Astrocyte (in vitro differentiated cells and primary cell): Measurements from ENCODE around the gene RNF123. TPM values are rescaled to one million over a fixed set of nuclear protein-coding genes. Genes with fewer than 3 reads are reported as not detected.

Source experiments
- DNase-seq: peaks from one replicate; pipeline ENCODE4 v3.0.0-alpha.2; 2010; ENCODE audit warnings: low read depth
- FAIRE-seq: peaks from 2 replicates; lab custom pipeline; 2011; peaks lifted over from hg19 to GRCh38; lab: Jason Lieb, UNC
- H2AFZ ChIP-seq: 2 replicates; pipeline ENCODE4 v1.6.0; 2012; ENCODE audit warnings: low read depth, low read length, inconsistent platforms
- H3K27ac ChIP-seq: 2 replicates; pipeline ENCODE4 v1.5.1; 2011; ENCODE audit warnings: low read depth, low read length, inconsistent platforms
- H3K27me3 ChIP-seq: 2 replicates; pipeline ENCODE4 v1.6.0; 2011; ENCODE audit warnings: low read length, inconsistent platforms; ENCODE audit not compliant: insufficient read depth
- H3K36me3 ChIP-seq: 2 replicates; pipeline ENCODE4 v1.5.1; 2011; ENCODE audit warnings: low read length, inconsistent platforms; ENCODE audit not compliant: insufficient read depth
- H3K4me1 ChIP-seq: 2 replicates; pipeline ENCODE4 v1.5.1; 2011; ENCODE audit warnings: low read length, inconsistent platforms; ENCODE audit not compliant: insufficient read depth
- H3K4me2 ChIP-seq: 2 replicates; pipeline ENCODE4 v1.6.0; 2012; ENCODE audit warnings: low read length, inconsistent platforms
- H3K4me3 ChIP-seq: 2 replicates; pipeline ENCODE4 v1.5.1; 2011; ENCODE audit warnings: low read depth, mild to moderate bottlenecking, low read length, inconsistent platforms; ENCODE audit not compliant: insufficient read depth
- H3K79me2 ChIP-seq: 2 replicates; pipeline ENCODE4 v1.6.0; 2012; ENCODE audit warnings: mild to moderate bottlenecking, low read length, inconsistent platforms; ENCODE audit not compliant: insufficient read depth
- H3K9ac ChIP-seq: 2 replicates; pipeline ENCODE4 v1.6.0; 2012; ENCODE audit warnings: mild to moderate bottlenecking, low read length, inconsistent platforms
- H3K9me3 ChIP-seq: 2 replicates; pipeline ENCODE4 v1.5.1; 2012; ENCODE audit warnings: low read depth, mild to moderate bottlenecking, low read length, inconsistent platforms; ENCODE audit not compliant: insufficient read depth
- H4K20me1 ChIP-seq: 2 replicates; pipeline ENCODE4 v1.6.0; 2012; ENCODE audit warnings: low read length, inconsistent platforms; ENCODE audit not compliant: insufficient read depth
- H3K27ac Mint-ChIP-seq: one replicate; pipeline ENCODE4 v1.8.0; 2021; ENCODE audit warnings: mild to moderate bottlenecking, mixed read lengths; ENCODE audit not compliant: unreplicated experiment
- H3K27me3 Mint-ChIP-seq: one replicate; pipeline ENCODE4 v1.8.0; 2021; ENCODE audit warnings: low read depth, mixed read lengths; ENCODE audit not compliant: unreplicated experiment
- H3K36me3 Mint-ChIP-seq: one replicate; pipeline ENCODE4 v1.8.0; 2021; ENCODE audit warnings: low read depth, mixed read lengths; ENCODE audit not compliant: unreplicated experiment
- H3K4me1 Mint-ChIP-seq: one replicate; pipeline ENCODE4 v1.8.0; 2021; ENCODE audit warnings: low read depth, mixed read lengths; ENCODE audit not compliant: unreplicated experiment
- H3K4me3 Mint-ChIP-seq: one replicate; pipeline ENCODE4 v1.8.0; 2021; ENCODE audit warnings: mild to moderate bottlenecking, moderate library complexity, mixed read lengths; ENCODE audit not compliant: unreplicated experiment
- H3K9me3 Mint-ChIP-seq: one replicate; pipeline ENCODE4 v1.8.0; 2021; ENCODE audit warnings: mild to moderate bottlenecking, mixed read lengths; ENCODE audit not compliant: unreplicated experiment
- CTCF ChIP-seq: IDR thresholded peaks from 2 replicates; pipeline ENCODE4 v1.5.1; 2011; ENCODE audit warnings: low read depth, mild to moderate bottlenecking, inconsistent platforms, low read length, moderate library complexity; ENCODE audit not compliant: insufficient read depth
- EZH2 ChIP-seq: IDR thresholded peaks from 2 replicates; pipeline ENCODE4 v1.6.1; 2012; ENCODE audit warnings: mild to moderate bottlenecking, low read length, inconsistent platforms; ENCODE audit not compliant: insufficient read depth
- total RNA-seq: library from RNA; stranded (reverse); gene quantifications from 2 replicates; pipeline ENCODE4 v1.2.1, GENCODE V29; 2021

Gene RNF123
- total RNA-seq, 1 donor from 2014 or later = 40.9 TPM

GRCh38 chr3:49738067-49738713, 48.8 kb downstream of the RNF123 start:
- Histone ChIP-seq H3K79me2 (peaks cover 19% of the 10 kb centered on the region), H3K4me3 (no peak overlapping the region), H3K9me3 (no peaks in the 10 kb centered on the region), H3K27me3 (no peaks in the 10 kb centered on the region), H2AFZ (no peak overlapping the region), H3K4me1 (no peaks in the 10 kb centered on the region), H3K36me3 (peaks cover 13% of the 10 kb centered on the region), H3K9ac (no peak overlapping the region), H4K20me1 (peaks cover 4% of the 10 kb centered on the region), H3K4me2 (no peak overlapping the region), H3K27ac (no peak overlapping the region)
- Mint-ChIP-seq H3K4me3 (no peak overlapping the region), H3K4me1 (no peaks in the 10 kb centered on the region), H3K36me3 (peaks cover 25% of the 10 kb centered on the region), H3K27ac (no peak overlapping the region), H3K27me3 (no peaks in the 10 kb centered on the region), H3K9me3 (no peaks in the 10 kb centered on the region)
- no peak for DNase-seq
- no peak for TF ChIP-seq CTCF
- TF ChIP-seq EZH2 = no peak
- no peak for FAIRE-seq

- H3K36me3 Mint-ChIP-seq = peaks cover 17% of the 10 kb centered on the region
- H3K9ac ChIP-seq = no peak overlapping the region
- no peaks in the 10 kb centered on the region for H3K4me1 ChIP-seq
- peaks cover 6% of the 10 kb centered on the region for H3K36me3 ChIP-seq
- no peak overlapping the region for H2AFZ ChIP-seq
- H3K27me3 ChIP-seq = no peaks in the 10 kb centered on the region
- no peaks in the 10 kb centered on the region for H3K9me3 ChIP-seq
- FAIRE-seq (no peak), DNase-seq (no peak)
- H3K27ac Mint-ChIP-seq = no peak overlapping the region
- H3K4me3 Mint-ChIP-seq = no peak overlapping the region
- peaks cover 4% of the 10 kb centered on the region for H3K4me1 Mint-ChIP-seq
- H3K9me3 Mint-ChIP-seq = no peaks in the 10 kb centered on the region
- H3K79me2 ChIP-seq = peaks cover 26% of the 10 kb centered on the region
- no peaks in the 10 kb centered on the region for H3K27me3 Mint-ChIP-seq
- no peak overlapping the region for H3K27ac ChIP-seq
- no peak overlapping the region for H3K4me3 ChIP-seq
- TF ChIP-seq CTCF = no peak
- no peak for TF ChIP-seq EZH2
- H4K20me1 ChIP-seq = peaks cover 4% of the 10 kb centered on the region
- no peak overlapping the region for H3K4me2 ChIP-seq
These were observed 51.1 kb downstream of the RNF123 start for GRCh38 chr3:49740427-49740826.

- H3K9ac ChIP-seq = no peak overlapping the region
- H3K79me2 ChIP-seq = peaks cover 56% of the 10 kb centered on the region
- H3K4me3 ChIP-seq = no peak overlapping the region
- H3K27ac ChIP-seq = peak overlapping the region; percentile 28
- H3K27me3 ChIP-seq = no peaks in the 10 kb centered on the region
- Mint-ChIP-seq H3K27ac (no peak overlapping the region), H3K9me3 (no peaks in the 10 kb centered on the region), H3K27me3 (no peaks in the 10 kb centered on the region), H3K36me3 (peaks cover 10% of the 10 kb centered on the region), H3K4me3 (no peak overlapping the region), H3K4me1 (peaks cover 27% of the 10 kb centered on the region)
- TF ChIP-seq EZH2 (no peak), CTCF (no peak)
- no peak overlapping the region for H2AFZ ChIP-seq
- H3K9me3 ChIP-seq = no peaks in the 10 kb centered on the region
- peak; percentile 85 for DNase-seq
- H3K4me1 ChIP-seq = peaks cover 21% of the 10 kb centered on the region
- H4K20me1 ChIP-seq = peaks cover 16% of the 10 kb centered on the region
- FAIRE-seq = peak; percentile 20
- H3K4me2 ChIP-seq = no peak overlapping the region
- H3K36me3 ChIP-seq = no peaks in the 10 kb centered on the region
These were observed 56.6 kb downstream of the RNF123 start for GRCh38 chr3:49745986-49746385.
